NCI-H748 treated with DMSO at 0.1 percent for 48 hours (cell line): ENCODE data around the gene ZP1.
"Not testable (repeated sequence)": the region's sequence is repeated elsewhere in the genome, so short reads cannot be mapped to it uniquely, and the experiment has no call there.

Source experiments
- DNase-seq: peaks from one replicate; lab custom pipeline; 2025; lab: John Stamatoyannopoulos, UW

The ZP1 gene, protein sequence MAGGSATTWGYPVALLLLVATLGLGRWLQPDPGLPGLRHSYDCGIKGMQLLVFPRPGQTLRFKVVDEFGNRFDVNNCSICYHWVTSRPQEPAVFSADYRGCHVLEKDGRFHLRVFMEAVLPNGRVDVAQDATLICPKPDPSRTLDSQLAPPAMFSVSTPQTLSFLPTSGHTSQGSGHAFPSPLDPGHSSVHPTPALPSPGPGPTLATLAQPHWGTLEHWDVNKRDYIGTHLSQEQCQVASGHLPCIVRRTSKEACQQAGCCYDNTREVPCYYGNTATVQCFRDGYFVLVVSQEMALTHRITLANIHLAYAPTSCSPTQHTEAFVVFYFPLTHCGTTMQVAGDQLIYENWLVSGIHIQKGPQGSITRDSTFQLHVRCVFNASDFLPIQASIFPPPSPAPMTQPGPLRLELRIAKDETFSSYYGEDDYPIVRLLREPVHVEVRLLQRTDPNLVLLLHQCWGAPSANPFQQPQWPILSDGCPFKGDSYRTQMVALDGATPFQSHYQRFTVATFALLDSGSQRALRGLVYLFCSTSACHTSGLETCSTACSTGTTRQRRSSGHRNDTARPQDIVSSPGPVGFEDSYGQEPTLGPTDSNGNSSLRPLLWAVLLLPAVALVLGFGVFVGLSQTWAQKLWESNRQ

DNA sequence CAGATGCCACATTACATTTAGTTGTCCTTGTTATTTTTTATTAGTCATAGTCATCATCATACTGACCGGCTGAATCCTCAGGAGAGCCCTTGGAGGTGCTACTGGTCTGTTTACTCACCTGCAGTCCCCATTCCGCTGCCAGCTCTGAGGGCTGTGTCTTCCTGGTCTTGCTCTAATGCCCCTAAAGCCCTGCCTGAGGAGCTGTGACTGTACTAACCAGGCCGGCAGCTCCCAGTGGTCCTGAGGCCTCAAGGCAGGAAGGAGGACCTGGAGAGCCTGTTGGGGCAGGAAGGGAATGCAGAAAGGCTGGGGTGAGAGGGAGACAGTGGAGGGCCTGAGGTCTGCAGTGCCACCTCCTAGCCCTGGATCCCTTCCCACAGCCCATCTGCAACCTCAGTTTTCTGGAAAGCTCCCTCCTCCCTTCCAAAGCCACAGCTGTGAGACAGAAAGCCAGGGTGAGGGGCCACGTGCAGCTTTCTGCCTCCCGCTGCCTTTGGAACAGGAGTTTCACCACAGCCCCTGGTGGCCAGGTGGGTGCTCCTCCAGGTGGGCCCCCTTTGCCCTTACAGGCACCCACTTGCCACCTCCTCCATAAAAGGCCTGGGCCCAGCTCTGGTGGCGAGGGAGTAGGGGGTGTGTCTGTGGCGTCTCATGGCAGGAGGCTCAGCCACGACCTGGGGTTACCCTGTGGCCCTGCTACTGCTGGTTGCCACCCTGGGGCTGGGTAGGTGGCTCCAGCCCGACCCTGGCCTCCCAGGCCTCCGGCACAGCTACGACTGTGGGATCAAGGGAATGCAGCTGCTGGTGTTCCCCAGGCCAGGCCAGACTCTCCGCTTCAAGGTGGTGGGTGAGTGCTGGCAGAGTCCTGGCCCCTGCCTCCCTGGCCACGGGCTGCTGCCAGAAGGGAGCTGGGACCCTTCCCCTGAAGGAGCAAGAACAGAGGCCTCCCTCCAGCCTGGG lies at the start of gene ZP1:
TSS of gene ZP1 (plus strand) at position 632 of the 960 bp plus-strand sequence. CDS start at position 652, 20 bp downstream.
- no peak for DNase-seq

DNA sequence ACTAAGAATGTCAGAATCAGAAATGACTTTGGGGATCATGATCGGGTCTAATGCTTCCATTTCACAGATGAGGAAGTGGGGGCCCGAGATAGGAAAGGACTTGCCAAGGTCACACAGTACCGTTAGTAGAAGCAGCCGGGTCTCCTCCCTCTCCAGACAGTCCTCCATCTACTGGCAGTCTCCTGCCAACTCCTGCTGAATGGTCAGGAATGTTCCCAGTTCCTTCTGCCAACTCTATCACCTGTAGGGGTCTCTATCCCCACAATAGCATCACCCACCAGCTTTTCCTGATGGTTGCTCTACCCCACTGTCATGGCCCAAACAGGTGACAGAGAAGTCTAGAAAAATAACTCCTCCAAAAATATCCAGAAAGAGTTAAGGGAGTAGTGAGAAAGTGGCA lies 49.3 kb upstream of the ZP1 start:
- DNase-seq, result no peak

DNA sequence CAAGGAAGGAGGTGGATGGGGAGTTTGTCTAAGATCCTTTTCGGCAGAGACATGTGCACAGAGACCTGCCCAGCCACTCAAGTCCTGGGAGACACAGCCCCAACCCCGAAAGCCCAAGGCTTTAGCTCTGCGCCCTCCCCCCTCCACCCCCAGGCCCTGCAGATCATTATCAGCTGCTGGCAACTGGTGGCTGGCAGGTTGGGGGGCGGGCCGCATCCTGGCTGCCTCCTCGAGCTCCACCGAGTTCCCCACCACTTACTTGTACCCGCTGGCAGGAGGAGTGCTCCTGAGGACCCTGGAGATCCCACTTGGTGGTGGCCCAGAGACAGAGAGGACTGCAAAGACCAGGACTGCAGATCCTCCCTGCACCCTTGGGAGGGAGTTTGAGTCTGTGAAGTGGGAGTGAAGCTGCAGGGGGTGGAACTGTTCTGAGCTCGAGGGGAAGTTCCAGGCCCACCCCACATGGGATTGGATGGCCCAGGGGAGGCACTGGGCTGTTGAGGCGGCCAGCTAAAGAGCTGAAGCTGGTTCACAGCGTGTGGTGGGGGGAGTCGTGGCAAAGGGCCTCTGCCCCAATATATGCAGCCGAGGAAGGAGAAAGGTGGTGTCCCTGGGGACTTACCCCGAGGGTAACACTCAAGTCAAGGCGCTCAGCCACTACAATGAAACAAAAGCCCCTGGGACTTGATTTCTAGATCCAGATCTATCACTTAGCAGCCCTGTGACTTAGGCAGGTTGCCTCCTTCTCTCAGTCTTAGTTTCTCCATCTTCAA lies 45.3 kb upstream of the ZP1 start:
- DNase-seq, result no peak

DNA sequence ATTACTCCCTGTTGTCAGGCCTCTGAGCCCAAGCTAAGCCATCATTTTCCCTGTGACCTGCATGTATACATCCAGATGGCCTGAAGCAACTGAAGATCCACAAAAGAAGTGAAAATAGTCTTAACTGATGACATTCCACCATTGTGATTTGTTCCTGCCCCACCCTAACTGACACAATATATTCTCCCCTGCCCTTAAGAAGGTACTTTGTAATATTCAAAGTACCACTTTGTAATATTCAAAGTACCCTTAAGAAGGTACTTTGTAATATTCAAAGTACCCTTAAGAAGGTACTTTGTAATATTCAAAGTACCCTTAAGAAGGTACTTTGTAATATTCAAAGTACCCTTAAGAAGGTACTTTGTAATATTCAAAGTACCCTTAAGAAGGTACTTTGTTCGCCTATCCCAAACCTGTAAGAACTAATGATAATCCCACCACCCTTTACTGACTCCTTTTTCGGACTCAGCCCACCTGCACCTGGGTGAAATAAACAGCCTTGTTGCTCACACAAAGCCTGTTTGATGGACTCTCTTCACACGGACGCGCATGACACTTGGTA lies 43.5 kb upstream of the ZP1 start:
- not testable (repeated sequence) for DNase-seq

DNA sequence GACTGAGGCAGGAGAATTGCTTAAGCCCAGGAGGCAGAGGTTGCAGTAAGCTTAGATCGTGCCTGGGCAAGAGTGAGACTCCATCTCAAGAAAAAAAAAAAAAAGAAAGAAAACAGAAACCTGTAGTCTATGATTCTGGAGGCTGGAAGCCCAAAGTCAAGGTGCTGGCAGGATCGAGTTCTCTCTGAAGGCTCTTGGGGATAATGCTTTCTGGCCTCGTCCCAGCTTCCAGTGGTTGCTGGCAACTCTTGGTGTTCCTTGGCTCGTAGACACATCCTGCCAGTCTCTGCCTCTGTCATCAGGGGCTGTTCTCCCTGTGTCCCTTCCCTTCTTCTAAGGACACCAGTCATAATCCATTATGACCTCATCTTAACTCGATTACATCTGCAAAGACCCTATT lies 42.2 kb upstream of the ZP1 start:
- DNase-seq, result no peak

DNA sequence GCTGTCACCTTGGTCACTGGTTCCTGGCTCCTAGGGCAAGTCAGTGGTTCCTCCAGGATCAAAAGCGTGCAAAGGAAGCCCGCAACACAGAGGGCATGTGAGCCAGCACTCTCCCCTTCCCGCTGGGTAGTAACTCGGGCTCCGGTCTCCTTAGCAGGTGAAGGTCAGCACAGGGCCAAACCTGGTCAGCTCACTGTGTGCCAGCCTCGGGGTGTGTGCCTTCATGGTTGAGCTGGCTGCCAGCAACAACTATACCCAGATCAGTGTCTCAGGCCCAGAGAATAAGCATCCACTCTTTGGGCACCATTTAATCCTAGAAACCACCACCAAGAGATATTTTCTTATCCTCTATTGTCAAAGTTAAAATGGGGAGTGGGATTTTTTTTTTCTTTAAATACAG lies 41.6 kb upstream of the ZP1 start:
- DNase-seq, result no peak

DNA sequence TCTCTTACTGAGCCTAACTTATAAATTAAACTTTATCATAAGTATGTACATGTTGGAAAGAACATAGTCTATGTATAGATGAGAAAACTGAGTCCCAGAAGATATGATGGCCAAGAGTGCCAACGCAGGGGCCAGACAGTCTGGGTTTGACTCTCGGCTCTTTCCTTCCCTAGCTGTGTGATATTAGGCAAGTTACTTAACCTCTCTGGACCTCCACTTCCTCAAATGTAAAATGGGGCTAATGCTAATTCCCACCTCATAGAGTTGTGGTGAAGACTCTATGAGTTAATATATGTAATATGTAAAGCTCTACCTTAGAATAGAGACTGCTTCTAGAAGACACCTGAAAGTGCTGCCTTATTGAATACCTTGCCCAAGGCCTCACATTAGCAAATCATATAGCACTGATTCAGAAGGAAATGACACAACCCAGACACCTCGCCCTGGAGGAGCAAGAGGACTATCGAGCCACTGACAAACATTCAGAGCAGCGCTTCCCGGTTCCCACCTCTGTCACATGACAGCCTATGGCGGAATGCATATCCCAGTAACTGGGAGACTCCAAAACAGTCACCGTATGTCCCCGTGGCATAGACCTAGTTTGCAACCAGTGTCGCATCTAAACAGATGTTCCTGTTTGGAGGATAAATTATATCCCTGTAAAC lies 36.7 kb upstream of the ZP1 start:
- no peak for DNase-seq

DNA sequence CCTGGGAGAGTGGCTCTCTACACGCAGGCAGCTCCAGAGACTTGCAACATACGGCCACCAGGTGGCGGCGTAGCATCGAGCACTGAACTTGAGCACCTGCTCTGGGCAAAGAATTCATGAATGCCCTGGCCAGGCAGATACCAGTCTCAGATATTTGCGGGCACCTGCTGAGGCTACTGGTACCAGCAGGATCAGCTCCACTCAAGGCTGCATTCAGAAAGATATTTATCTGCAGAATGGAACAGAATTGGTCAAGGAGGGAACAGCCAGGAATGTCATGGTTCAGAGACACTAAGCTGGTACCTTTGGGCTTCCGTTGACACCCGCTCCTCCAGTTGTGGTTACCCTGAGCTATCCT lies 36.2 kb upstream of the ZP1 start:
- DNase-seq, result peak; percentile 72

DNA sequence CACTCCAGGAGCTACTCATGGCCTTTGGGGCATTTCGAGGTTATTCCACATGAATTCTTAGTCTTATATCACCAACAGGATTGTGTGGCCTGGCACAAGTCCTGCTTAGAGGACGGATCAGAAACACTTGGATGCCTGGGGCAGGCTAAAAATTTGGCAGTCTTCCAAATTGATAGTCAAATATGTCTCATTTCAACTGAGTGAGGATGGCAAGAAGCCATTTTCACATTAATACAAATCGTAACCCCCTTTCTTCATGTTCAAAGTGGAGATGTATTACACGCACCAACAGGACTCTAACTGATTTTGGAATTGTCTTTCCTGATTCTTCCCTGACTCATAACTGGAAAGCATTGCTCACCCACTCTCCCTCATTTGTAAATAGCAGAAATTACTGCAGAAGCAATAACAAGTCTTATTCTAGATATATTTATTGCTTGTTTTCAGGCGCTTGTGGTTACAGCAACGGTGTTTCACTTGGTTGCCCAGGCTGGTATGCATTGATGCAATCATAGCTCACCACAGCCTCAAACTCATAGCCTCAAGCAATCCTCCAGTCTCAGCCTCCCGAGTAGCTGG lies 35.8 kb upstream of the ZP1 start:
- DNase-seq, result no peak

DNA sequence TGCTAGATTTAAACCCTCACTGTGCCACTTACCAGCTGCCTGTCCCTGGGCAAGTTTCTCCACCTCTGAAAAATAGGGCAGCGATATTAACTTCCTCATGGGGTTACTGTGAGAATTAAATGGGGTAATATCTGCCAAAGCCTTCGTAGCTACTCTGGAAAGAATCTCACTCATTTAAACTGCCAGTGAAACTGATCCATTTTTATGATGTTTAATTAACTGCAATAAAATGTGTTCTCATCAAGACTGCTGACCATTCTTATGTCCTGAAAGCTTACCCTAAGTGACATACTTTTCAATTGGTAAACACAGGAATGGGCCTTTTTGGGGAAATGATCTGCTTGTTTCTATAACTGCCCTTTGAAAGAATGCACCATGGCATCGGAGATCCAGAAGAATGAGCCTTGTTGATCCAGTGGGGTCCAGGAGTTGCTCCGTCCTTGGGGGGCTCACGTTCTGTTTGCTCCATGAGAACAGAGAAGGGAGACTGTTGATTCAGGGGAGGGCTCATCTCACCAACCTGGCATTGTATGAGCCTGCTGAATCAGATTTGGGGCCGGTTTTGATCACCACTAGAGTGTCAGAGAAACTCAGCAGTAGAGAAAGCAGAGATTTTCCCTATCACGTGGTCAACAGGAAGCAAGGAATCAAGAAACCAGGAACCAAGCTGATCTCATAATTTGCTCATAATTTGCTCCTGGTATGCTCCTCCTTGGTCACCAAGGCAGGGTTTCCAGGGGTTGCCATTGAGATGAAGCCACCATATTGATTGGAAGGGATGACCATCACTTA lies 32.4 kb upstream of the ZP1 start:
- DNase-seq, result no peak

DNA sequence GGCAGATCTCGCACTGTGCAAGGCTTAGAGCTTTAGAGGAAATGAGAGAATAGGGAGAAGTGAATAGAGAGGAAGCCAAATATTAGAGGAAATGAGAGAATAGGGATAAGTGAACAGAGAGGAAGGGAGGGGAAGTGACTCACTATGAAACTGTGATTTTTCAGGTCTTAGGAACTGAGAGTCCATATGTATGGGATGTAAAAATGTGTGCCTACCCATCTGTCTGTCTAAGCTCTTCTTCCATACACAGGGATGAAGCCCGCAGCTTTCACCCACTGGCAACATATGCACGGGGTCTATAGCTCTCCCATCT lies 31.9 kb upstream of the ZP1 start:
- DNase-seq, result no peak

DNA sequence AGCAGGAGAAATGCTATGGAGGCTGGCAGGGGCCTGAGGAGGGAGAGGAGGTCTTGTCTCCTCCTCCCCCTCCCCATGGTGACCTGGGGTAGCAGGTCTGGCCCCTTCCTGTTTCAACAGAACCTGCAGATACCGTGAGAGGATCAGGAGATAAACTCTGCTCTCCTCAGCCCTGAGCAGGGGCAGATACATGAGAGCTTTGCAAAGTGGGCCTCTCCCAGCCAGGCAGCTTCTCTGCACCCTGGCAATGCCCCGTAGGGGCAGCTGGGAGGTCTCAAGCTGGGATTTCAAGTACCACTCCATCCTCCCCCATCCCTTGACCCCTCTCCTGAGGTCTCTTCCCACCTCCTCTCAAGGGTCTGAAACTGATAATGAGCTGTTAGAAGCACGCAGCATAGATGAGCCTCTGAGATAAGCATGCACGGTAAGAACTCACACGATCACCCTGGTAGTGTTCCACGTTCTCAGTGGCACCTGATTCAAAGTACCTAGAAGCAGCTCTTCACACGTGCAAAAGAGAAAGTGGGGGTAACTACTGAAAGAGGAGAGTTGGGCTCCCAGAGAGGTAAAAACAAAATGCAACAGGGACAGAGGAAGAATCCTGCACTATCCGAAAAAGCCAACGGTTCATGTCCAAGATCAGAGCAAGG lies 30.4 kb upstream of the ZP1 start:
- no peak for DNase-seq

DNA sequence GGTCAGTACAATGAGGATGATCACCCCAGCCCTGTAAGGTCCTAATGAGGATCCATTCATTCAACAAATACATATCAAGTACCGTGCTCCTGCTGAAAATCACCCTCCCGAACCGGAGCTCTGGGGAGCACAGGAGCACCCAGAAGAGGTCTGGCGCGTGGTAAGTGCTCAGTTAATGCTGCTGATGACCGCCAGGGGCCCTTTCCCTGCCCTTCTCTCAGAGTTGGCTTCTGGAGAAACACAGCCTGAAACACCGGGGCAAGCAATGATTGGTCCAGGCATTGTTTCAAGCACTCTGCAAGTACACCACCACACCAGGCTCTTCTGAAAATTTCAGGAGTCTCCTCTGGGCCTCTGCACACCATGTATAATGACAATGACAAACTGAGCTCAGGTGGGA lies 29.2 kb upstream of the ZP1 start:
- no peak for DNase-seq

DNA sequence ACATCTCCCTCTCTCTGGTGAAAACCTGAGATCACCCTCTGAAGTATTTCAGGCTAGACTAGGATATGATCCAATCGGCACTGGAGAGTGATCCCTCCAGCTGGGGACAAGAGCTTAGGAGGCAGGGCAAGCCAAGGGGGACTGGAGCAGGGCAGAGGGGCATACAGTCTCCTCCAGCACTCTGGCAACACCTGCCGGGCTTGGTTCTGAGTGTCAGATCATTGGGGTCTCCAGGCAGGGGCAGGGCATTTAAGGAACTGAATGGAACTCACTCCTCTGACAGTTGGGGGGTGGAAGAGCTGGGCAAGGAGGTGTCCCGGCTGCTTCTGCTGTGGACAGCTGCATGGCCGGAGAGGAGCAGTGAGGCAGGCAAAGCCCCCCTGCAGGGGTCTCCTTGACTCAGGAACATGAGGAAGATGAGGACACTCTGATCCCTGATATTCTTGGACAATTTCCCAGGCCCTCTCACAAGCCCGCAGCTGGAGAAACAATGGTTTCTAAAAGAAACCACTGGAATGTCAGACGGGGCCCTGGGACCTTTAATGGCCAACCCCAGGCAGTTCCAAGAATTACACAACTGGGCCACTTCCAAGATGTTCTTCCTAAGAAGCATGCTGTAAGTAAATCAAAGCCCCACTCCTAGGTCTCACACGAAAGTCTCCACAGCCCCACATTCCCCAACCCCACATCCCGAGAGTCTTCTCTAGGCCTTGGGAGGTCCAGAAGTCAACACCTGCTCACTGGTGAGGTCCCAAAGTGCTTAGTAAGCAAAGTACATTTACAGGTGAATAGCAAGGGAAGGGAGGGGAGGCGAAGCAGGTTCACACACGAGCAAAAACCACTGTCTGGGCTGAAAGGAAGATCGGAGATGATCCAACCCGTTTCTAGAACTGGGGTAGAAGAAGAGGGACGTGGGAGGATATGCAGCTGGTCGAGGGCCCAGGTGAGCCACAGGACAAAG lies 26.6 kb upstream of the ZP1 start:
- no peak for DNase-seq

DNA sequence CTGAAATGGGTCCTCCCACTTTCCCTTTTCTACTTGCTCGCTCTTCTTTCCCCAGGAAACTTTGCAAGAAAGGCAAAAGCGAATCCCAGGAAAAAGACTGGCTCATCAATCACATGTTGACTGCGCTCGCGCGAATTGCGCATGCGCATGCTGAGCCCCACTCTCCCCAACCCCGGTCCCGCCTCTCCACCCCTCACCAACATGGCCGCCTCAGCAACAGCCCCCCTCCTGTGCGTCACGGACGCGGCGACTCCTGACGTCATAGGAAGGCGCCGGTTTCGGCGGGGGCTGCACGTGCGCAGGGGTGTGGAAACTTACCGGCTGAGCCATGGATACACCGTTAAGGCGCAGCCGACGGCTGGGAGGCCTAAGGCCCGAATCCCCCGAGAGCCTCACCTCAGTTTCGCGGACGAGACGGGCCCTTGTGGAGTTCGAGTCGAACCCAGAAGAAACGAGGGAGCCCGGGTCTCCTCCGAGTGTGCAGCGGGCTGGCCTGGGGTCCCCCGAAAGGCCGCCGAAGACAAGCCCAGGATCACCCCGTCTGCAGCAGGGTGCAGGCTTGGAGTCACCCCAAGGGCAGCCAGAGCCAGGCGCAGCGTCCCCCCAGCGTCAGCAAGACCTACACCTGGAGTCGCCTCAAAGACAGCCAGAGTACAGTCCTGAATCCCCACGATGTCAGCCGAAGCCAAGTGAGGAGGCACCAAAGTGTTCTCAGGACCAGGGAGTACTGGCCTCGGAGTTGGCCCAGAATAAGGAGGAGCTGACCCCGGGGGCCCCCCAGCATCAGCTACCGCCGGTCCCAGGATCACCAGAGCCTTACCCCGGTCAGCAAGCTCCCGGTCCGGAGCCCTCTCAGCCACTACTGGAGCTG lies 25.3 kb upstream of the ZP1 start, which contains the start of gene CCDC86:
TSS of gene CCDC86 (plus strand) at position 317 of the 871 bp plus-strand sequence. CDS start at position 329, 12 bp downstream.
- peak; percentile 78 for DNase-seq

DNA sequence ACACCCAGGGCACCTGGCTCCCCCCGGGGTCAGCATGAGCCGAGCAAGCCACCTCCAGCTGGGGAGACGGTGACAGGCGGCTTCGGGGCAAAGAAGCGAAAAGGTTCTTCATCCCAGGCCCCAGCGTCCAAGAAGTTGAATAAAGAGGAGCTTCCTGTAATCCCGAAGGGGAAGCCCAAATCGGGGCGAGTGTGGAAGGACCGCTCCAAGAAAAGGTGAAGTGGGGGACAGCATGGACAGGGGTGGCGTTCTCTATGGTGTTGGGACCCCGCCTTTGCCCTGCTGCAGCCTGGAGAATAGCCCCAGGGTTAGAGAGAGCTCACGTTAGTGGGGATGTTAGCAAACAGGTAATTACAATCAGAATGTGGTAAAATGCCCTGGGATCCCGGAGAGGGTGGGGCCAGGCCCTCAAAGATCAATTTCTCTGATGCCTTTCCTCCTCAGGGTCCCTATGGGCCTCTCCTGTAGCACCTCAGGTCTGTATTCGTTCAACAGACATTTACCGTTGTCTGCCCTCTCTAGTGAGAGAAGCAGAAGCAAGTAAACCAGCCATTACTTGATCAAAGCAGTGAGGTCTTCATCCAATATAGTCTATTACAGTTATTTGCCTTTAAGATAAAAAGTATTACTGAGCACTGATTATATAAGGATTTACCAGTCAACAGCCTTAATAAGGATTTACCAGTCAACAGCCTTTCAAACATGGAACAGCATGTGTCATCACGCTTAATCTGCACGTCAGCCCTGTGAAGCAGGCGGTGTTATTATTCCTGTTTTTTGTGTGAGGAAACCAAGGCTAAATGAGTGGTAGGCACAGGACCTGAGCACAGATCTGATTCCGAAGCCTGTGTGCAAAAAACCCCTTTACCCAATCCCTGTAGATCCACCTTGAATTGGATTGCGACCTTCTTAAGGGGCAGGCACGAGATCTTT lies 24.4 kb upstream of the ZP1 start:
- DNase-seq, result no peak
